Loucy (cell line): ENCODE results near the gene DYNLL1.

Experiments
- H2AFZ ChIP-seq: fragments of 200-600 bp; sonication (generic); 2 replicates; pipeline ENCODE4 v1.6.0; 2016; ENCODE audit warnings: antibody characterized with exemption, mild to moderate bottlenecking, low read length, moderate library complexity
- H3F3A ChIP-seq: fragments of 200-600 bp; 2 replicates; pipeline ENCODE4 v1.6.0; 2016; ENCODE audit warnings: antibody characterized with exemption, low read depth, mild to moderate bottlenecking
- H3K27me3 ChIP-seq: fragments of 200-600 bp; sonication (generic); 2 replicates; pipeline ENCODE4 v1.6.1; 2014; ENCODE audit warnings: low read length, mild to moderate bottlenecking; ENCODE audit not compliant: insufficient read depth, poor library complexity, severe bottlenecking
- H3K36me3 ChIP-seq: fragments of 200-600 bp; sonication (generic); 2 replicates; pipeline ENCODE4 v1.6.1; 2016; ENCODE audit warnings: low read length; ENCODE audit not compliant: insufficient read depth
- H3K4me1 ChIP-seq: fragments of 200-600 bp; sonication (generic); 2 replicates; pipeline ENCODE4 v1.5.1; 2014; ENCODE audit warnings: low read length, mild to moderate bottlenecking; ENCODE audit not compliant: insufficient read depth, poor library complexity, severe bottlenecking
- H3K4me2 ChIP-seq: fragments of 200-600 bp; sonication (generic); 2 replicates; pipeline ENCODE4 v1.6.0; 2014; ENCODE audit warnings: antibody characterized with exemption, low read length, low read depth, mild to moderate bottlenecking; ENCODE audit not compliant: poor library complexity, severe bottlenecking
- H3K4me3 ChIP-seq: fragments of 200-600 bp; sonication (generic); 2 replicates; pipeline ENCODE4 v1.5.1; 2014; ENCODE audit warnings: low read length, mild to moderate bottlenecking, mixed read lengths; ENCODE audit not compliant: poor library complexity, severe bottlenecking
- H3K79me2 ChIP-seq: fragments of 200-600 bp; sonication (generic); 2 replicates; pipeline ENCODE4 v1.6.1; 2014; ENCODE audit warnings: low read length; ENCODE audit not compliant: insufficient read depth
- H3K9ac ChIP-seq: fragments of 200-600 bp; sonication (generic); 2 replicates; pipeline ENCODE4 v1.6.0; 2014; ENCODE audit warnings: mild to moderate bottlenecking, low read depth, low read length, moderate library complexity; ENCODE audit not compliant: poor library complexity, severe bottlenecking
- H3K9me2 ChIP-seq: fragments of 200-600 bp; sonication (generic); replicated peaks from 2 replicates; pipeline ENCODE4 v1.6.1; 2016; ENCODE audit warnings: low read depth, low read length, mixed read lengths
- H3K9me3 ChIP-seq: fragments of 200-600 bp; sonication (generic); 2 replicates; pipeline ENCODE4 v1.6.1; 2014; ENCODE audit warnings: mild to moderate bottlenecking, antibody characterized with exemption, low read length, low read depth; ENCODE audit not compliant: insufficient read depth
- H4K20me1 ChIP-seq: fragments of 200-600 bp; sonication (generic); 2 replicates; pipeline ENCODE4 v1.6.0; 2014; ENCODE audit warnings: antibody characterized with exemption, low read length, mild to moderate bottlenecking; ENCODE audit not compliant: insufficient read depth, poor library complexity, severe bottlenecking
- EZH2phosphoT487 ChIP-seq: fragments of 200-600 bp; IDR thresholded peaks from 2 replicates; pipeline ENCODE4 v1.6.1; 2018; ENCODE audit warnings: antibody characterized with exemption, mild to moderate bottlenecking, moderate library complexity, borderline replicate concordance
- TF ChIP-seq, protein P1 (sequence below): fragments of 200-600 bp; sonication (generic); conservative IDR thresholded peaks from 2 replicates; pipeline ENCODE4 v1.5.1; 2014; ENCODE audit warnings: mild to moderate bottlenecking, antibody characterized with exemption, low read length

DYNLL1 gene

DNA sequence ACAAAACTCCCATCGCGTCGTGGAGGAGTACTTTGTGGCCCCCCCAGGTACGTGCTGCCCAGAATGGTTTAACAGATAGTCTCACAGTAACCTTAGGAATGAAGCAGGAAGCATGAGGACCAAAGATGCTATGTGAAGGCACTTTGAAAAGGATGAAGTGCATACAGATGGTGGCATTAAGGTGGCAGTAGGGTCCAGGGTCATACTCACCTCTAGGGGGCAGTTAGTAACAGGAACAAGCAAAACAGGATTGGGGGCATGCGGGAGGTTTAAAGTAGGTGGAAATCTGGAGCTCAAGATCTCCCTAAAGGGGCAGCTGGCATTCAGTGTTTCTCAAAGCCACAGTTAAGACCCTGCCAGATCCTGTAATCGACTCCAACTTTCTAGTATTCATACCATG is 38.8 kb upstream of the DYNLL1 start:
- Histone ChIP-seq H3K27me3 (no peaks in the 10 kb centered on the region), H3K4me1 (no peaks in the 10 kb centered on the region), H3K36me3 (peaks cover 71% of the 10 kb centered on the region), H3K9me2 (no peaks in the 10 kb centered on the region), H3K4me3 (no peak overlapping the region), H3F3A (no peaks in the 10 kb centered on the region), H2AFZ (no peak overlapping the region), H4K20me1 (peaks cover 14% of the 10 kb centered on the region), H3K4me2 (no peak overlapping the region), H3K9me3 (no peaks in the 10 kb centered on the region), H3K9ac (no peak overlapping the region), H3K79me2 (peaks cover 3% of the 10 kb centered on the region; the same call in 1 of the 2 replicates)
- TF ChIP-seq, protein P1, sequence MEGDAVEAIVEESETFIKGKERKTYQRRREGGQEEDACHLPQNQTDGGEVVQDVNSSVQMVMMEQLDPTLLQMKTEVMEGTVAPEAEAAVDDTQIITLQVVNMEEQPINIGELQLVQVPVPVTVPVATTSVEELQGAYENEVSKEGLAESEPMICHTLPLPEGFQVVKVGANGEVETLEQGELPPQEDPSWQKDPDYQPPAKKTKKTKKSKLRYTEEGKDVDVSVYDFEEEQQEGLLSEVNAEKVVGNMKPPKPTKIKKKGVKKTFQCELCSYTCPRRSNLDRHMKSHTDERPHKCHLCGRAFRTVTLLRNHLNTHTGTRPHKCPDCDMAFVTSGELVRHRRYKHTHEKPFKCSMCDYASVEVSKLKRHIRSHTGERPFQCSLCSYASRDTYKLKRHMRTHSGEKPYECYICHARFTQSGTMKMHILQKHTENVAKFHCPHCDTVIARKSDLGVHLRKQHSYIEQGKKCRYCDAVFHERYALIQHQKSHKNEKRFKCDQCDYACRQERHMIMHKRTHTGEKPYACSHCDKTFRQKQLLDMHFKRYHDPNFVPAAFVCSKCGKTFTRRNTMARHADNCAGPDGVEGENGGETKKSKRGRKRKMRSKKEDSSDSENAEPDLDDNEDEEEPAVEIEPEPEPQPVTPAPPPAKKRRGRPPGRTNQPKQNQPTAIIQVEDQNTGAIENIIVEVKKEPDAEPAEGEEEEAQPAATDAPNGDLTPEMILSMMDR: peak; percentile 63
- no peak for TF ChIP-seq EZH2phosphoT487

DNA sequence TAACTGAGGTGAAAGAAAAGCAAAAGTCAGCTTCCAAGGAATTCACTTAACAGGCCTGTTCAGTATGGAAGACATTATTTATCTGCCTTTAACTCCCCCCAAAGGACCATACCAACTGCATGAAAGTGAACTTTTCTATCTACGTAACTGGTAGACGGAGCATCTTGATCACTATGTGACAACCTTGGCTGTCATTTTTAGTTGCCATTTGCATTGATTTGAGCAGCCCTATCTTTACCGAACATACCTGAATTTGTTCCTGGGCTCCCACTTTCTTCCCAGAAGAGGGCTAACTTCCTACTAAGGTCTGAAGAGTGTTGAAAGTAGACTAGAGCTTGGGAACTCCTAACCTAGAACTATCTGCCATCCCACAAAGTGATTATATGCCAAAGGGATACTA is 35.8 kb upstream of the DYNLL1 start:
- H3K4me1 ChIP-seq: peaks cover 9% of the 10 kb centered on the region
- H2AFZ ChIP-seq: no peak overlapping the region
- peaks cover 89% of the 10 kb centered on the region for H3K36me3 ChIP-seq
- no peaks in the 10 kb centered on the region for H3K27me3 ChIP-seq
- TF ChIP-seq, protein P1: no peak
- TF ChIP-seq EZH2phosphoT487: no peak
- H3K9me2 ChIP-seq: no peaks in the 10 kb centered on the region
- H3K4me3 ChIP-seq: no peak overlapping the region
- H3K9ac ChIP-seq: no peak overlapping the region
- no peaks in the 10 kb centered on the region for H3K9me3 ChIP-seq
- peaks cover 41% of the 10 kb centered on the region for H4K20me1 ChIP-seq
- no peak overlapping the region for H3K4me2 ChIP-seq
- peaks cover 30% of the 10 kb centered on the region for H3K79me2 ChIP-seq
- no peaks in the 10 kb centered on the region for H3F3A ChIP-seq

DNA sequence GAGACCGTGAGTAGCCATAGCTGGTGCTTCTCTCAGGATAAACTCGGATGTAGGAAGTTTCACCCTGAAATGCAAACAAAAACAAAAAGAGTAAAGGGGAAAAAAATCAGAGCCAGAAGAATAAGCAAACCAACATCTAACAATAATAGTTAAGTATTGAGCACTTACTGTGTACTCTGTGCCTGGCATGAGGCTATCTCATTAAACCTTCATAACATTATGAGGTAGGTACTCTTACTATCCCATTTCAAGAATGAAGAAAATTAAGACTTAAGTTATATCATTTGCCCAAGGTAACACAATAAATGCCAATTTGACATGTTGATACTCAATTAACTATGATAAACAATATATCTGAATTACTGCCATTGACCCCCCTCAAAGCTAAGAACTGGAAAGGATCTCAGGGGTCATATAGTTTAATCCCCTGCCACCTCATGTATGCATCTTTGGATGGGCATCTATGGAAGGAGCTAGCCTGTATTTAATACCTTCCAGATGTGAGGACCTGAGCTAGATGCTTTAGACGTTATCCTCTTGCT is 33.7 kb upstream of the DYNLL1 start:
- Histone ChIP-seq H3K79me2 (peaks cover 50% of the 10 kb centered on the region), H3K4me3 (no peak overlapping the region), H3K9me3 (no peaks in the 10 kb centered on the region), H3K4me1 (peaks cover 29% of the 10 kb centered on the region), H3F3A (no peaks in the 10 kb centered on the region), H4K20me1 (peaks cover 58% of the 10 kb centered on the region), H3K27me3 (no peaks in the 10 kb centered on the region), H3K9me2 (no peaks in the 10 kb centered on the region), H3K9ac (no peak overlapping the region), H2AFZ (no peak overlapping the region), H3K4me2 (no peak overlapping the region), H3K36me3 (peaks cover 88% of the 10 kb centered on the region)
- TF ChIP-seq, protein P1: no peak
- TF ChIP-seq EZH2phosphoT487: no peak
